ENCODE data around the gene LAMB4.

GRCh38 chr7:108112683-108113082 is 17.5 kb downstream of the LAMB4 start:
- TF ChIP-seq, protein P1, sequence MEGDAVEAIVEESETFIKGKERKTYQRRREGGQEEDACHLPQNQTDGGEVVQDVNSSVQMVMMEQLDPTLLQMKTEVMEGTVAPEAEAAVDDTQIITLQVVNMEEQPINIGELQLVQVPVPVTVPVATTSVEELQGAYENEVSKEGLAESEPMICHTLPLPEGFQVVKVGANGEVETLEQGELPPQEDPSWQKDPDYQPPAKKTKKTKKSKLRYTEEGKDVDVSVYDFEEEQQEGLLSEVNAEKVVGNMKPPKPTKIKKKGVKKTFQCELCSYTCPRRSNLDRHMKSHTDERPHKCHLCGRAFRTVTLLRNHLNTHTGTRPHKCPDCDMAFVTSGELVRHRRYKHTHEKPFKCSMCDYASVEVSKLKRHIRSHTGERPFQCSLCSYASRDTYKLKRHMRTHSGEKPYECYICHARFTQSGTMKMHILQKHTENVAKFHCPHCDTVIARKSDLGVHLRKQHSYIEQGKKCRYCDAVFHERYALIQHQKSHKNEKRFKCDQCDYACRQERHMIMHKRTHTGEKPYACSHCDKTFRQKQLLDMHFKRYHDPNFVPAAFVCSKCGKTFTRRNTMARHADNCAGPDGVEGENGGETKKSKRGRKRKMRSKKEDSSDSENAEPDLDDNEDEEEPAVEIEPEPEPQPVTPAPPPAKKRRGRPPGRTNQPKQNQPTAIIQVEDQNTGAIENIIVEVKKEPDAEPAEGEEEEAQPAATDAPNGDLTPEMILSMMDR (IDR thresholded peaks at IDR 0.05; ENCODE audit: low read depth, low read length) = no peak
- no peak for TF ChIP-seq POLR2A (IDR thresholded peaks at IDR 0.05; ENCODE audit: extremely low read depth, insufficient read length)

All from NB4 (cell line).